Activated CD4-positive, CD25-positive, alpha-beta regulatory T cell treated with anti-CD3 and anti-CD28 coated beads, Interleukin-2, amount 50 U/mL, for 16 hours (primary cell): ENCODE data around the gene NDFIP2.
"Not testable (repeated sequence)": the region's sequence is repeated elsewhere in the genome, so short reads cannot be mapped to it uniquely, and the experiment has no call there.

Experiments
- DNase-seq: peaks from one replicate; pipeline ENCODE4 v3.0.0-alpha.2; 2020; ENCODE audit warnings: low read depth, low spot score

NDFIP2 gene

DNA sequence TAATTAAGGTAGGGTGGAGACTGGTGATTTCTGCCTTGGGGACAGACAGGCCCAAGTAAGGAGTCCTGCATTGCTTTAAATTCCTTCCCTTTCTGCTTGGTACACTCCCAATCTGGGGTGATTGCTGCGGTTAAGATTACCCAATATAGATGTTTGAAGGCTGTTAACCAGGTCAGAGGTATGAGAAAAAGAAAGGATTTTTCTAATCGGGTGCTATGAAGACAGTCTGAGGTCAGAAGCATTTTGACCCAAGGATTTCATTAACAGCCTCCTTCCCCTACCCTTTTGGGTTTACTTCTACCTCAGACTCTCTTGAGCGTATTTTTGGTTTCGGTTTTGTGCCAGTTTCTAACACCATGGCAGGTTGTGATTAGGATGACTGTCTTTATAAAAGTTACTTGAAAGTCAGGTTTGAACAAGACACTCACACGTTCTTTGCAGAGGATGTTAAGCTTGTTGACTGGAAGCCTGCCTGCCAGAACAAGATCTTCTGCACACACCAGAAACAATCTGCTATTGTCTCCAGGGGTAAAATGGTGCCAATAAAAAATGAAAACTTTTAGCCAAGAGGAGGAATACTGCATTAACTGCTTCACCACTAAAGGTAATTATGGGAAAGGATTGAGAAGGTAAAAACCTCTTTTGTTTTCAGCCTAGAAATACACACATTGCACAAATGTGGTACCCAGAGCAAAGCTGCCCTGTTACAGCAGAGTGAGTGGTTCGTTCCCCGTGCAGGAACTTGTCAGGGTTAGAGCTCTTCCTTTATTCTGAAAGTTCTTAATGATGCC is 108.8 kb downstream of the NDFIP2 start:
- no peak for DNase-seq

DNA sequence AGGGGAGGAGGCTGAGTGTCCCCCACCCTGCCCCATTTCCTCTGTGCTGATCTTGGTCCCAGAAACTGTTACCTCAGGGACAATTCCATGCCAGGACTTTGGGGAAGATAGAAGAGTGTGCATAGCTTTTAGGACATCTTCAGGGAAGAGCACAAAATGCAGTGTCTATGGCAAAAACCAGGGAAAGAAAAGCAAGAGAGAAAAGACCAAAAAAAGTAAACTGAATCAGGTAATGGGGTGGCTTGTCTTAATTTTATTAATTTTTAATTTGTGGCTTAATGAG is 109.4 kb downstream of the NDFIP2 start:
- no peak for DNase-seq

DNA sequence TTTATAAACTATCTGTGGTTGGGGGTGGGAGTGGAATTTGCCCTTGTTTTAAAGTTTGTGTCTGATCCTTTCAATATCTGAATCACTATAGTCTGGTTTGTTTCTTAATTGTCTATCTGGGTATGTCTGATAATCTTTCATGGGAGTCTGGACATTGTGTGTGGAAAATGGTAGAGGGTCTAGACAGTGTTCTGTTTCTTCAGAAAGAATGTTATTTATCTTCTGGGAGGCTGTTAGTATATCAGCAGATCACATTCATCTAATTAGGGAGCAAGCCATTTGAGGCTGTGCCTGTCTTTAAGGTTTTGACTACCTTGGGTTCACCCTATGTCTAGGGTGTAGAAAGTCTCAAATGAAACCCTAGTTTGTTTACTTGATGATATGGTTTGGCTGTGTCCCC is 110.5 kb downstream of the NDFIP2 start:
- DNase-seq = no peak

DNA sequence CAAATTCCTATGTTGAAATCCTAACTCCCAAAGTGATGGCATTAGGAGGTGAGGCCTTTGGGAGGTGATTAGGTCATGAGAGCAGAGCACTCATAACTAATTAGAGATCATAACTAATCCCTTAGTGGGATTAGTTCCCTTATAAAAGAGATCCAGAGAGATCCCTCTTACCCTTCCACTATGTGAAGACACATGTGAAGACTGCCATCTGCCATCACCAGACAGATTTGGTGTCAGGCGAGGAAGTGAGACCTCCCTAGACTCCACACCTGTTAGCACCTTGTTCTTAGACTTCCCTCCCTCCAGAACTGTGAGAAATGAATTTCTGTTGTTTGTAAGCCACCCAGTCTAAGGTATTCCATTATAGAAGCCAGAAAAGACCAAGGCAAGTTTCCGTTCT is 112.2 kb downstream of the NDFIP2 start:
- no peak for DNase-seq

DNA sequence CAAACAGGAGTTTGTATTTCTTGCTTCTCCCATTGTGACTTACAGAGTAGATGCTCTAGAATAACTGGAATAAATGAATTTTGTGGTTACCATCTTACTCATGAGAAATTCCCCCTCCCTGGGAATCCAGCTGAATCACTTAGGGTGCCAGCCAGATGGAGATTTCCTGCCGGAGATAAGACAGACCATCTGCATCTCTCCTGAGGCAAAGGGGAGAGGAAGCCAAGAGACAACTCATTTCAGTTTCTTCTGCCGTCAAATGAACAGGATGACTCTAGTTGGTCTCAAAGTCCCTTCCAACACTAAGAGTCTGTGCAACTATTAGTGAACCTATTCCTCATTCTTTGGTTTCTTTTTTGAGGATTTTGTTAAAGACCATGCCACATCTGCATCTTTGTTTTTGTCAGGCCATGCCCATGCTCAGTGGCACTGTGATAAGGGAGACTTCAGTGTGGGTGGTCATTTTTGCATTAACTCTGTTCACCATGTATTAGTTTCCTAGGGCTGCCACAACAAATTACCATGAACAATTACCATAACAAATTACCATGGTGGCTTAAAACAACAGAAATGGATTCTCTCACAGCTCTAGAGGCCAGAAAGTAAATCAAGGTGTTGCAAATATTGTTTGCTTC is 112.8 kb downstream of the NDFIP2 start:
- no peak for DNase-seq

DNA sequence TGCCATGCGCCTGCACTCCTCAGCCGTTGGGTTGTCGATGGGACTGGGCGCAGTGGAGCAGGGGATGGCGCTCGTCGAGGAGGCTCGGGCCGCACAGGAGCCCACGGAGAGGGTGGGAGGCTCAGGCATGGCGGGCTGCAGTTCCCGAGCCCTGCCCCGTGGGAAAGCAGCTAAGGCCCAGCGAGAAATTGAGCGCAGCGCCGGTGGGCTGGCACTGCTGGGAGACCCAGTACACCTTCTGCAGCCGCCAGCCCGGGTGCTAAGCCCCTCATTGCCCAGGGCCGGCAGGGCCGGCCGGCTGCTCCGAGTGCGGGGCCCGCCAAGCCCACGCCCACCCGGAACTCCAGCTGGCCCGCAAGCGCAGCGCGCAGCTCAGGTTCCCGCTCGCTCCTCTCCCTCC is 119.2 kb downstream of the NDFIP2 start:
- not testable (repeated sequence) for DNase-seq

DNA sequence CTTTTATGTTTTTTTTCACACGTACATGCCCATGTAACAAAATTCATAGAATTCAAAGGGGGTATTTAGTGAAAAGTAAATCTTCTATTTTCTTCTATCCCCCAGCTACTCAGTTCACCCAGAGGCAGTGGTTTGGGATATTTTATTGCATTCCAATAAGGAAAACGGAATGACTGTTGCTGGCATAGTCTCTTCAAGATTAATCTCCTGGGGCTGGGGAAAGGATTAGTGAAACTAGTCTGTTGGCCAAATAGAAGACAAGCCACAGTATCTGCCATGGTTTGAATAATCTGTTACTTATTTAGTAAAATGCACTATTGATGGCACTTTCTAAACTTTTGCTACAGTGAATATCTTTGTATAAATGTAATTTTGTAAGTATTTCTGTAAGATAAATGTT is 122.0 kb downstream of the NDFIP2 start:
- no peak for DNase-seq

DNA sequence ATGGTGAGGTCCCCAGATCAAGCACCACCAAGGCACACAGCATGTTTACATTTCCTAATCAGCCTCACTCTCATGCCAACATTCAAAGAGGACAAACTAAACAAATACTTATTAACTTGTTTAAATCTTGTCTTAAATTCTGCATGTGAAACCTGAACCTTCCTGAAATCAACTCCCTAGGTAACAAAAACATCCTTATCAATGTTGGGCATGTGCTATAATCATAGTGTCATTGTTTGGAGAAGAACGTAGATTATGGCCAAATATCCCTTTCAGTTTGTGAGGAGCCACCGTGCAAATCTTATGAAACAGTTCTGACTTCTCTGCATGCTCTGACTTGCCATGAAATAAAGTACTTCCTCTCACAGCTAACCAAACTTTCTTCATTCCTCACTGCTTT is 123.8 kb downstream of the NDFIP2 start:
- no peak for DNase-seq
